GM21825 (cell line): ENCODE measurements around the gene STARD6.
"Not testable (repeated sequence)": the region's sequence is repeated elsewhere in the genome, so short reads cannot be mapped to it uniquely, and the experiment has no call there.

Experiments used
- ATAC-seq: cut with Tn5 transposase; IDR thresholded peaks from one replicate; pipeline ENCODE4 v1.9.1; 2021; ENCODE audit warnings: mild to moderate bottlenecking, moderate library complexity; ENCODE audit not compliant: unreplicated experiment

Gene STARD6

DNA sequence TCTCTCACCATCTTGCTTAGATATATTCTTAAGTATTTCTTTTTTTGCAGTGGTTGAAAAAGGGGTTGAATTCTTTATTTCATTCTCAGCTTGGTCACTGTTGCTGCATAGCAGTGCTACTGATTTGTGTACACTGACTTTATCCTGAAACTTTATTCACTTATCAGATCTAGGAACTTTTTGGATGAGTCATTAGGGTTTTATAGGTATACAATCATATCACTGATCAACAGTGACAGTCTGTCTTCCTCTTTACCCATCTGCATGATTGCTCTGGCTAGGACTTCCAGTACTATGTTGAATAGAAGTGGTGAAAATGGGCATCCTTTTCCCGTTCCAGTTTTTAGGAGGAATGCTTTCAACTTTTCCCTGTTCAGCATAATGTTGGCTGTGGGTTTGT lies 6.5 kb downstream of the STARD6 start:
- no peak for ATAC-seq

GRCh38 chr18:54338230-54338629 lies 19.4 kb downstream of the STARD6 start:
- no peak for ATAC-seq

- no peak for ATAC-seq
Measured at GRCh38 chr18:54335638-54336173, 22.0 kb downstream of the STARD6 start.

DNA sequence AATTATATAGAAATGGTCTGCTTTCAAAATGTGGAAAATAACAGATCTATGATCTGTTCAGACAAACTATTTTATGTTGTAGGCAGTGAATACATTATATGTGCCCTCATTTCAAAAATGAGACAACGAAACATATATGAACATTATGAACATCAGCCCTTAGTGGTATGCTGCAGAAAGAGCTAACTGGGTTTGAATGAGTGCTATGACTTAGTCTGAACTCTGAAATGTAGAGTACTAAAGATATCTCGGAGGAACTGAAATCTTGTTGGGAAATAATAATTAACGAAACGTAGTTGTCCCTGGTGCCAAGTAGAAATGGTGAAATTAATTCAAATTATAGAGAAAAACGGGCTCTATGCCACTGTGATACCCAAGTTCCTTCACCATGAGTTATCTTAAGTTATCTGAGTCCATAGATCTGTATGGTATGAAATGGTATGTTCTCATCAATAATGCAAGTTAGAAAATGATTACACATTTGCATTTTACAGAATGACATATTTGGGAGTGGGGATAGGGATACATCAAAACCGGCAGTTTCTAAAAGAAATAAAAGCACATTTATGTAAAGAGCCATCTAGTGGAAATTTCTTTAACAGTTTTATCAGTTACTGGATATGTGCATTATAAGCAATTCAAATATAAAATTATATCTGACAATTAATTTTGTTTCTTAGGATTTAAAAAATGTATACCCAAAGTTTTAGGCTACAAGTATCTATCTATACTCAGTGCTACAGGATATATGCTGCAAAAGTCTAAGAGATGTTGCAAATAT lies 26.7 kb downstream of the STARD6 start:
- ATAC-seq, result no peak

DNA sequence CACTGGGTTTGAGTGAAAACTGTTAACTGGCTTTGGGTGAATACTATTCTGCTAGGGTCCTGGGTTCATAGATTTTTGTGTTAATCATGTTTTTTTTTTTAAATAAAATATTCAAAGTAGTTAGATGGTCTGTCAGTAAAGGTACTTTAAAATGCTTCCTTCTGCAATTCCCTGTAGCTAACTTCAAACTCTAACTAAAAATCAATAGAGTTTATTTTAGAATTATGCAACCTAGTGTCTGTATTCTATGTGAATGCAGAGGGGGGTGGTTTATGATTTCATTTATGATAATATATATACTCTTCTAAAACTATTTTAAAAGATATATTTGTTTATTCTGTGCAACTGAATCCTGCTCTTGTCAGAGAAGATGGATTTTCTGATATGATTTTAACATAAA lies 27.9 kb downstream of the STARD6 start:
- no peak for ATAC-seq

DNA sequence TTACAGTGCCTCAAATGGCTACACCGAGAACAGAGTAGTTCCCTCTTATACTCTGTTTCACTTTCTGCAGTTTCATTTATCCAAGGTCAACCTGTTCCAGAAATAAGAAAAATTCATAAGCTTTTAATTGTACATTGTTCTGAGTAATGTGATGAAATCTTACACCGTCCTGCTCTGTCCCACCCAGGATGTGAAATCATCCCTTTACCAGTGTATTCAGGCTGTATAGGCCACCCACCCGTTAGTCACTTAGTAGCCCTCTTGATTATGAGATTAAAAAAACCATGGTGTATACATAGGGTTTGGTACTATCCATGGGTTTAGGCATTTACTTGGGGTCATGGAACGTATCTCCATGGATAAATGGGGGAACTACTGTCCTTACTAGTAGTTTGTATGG lies 29.8 kb downstream of the STARD6 start:
- ATAC-seq, result no peak

GRCh38 chr18:54323970-54324369 lies 33.7 kb downstream of the STARD6 start:
- ATAC-seq, result no peak

- ATAC-seq, result no peak
Measured at GRCh38 chr18:54323561-54323960, 34.1 kb downstream of the STARD6 start.

DNA sequence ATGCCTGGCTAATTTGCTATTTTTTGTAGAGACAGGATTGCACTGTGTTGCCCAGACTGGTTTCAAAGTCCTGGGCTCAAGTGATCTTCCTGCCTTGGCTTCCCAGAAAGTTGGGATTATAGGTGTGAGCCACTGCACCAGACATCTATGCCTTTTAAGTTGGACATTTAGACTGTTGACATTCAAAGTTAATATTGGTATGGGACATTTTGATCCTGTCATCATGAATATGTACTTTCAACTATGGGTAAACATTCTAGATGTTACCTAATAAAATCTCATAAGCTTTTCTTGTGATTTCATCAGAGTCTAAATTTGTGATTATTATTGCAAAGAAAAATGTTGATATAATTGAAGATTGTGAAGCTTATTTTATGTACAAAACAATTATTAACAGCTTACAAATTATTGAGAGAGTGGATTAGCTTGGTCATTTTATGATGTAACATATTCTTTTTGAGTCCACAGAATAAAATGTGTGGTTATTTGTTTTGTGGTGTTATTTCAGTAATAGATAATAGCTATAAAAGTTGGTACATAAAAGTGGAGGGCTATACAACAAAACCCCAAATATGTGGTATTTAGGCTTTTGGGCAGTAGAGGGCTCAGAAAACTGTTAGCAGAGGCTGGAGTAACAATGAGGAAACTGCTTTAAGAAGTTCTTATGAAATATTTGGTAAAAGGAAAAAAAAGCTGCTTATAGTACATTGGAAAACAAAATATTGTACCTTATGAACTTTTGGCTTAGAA lies 41.4 kb downstream of the STARD6 start:
- ATAC-seq, result no peak

GRCh38 chr18:54309564-54309963 lies 48.1 kb downstream of the STARD6 start:
- ATAC-seq, result not testable (repeated sequence)

DNA sequence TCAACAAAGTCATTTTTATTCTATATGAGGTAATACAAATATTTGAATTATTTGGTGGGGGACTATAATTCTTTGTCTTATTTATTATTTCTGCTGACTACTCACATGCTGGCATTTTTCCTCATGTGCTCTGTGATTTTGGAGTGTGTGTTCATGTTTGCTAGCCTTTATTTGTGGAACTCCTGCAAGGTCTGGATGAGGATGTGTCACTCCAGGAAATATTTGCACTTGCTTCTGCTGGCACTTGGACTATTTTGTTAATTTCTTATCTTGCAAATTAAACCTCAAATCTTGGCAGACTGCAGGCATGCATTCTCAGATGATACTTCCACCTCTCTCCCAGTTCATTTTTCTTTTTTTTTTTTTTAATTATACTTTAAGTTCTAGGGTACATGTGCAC lies 54.2 kb downstream of the STARD6 start:
- no peak for ATAC-seq

GRCh38 chr18:54298991-54299390 lies 58.7 kb downstream of the STARD6 start:
- not testable (repeated sequence) for ATAC-seq

DNA sequence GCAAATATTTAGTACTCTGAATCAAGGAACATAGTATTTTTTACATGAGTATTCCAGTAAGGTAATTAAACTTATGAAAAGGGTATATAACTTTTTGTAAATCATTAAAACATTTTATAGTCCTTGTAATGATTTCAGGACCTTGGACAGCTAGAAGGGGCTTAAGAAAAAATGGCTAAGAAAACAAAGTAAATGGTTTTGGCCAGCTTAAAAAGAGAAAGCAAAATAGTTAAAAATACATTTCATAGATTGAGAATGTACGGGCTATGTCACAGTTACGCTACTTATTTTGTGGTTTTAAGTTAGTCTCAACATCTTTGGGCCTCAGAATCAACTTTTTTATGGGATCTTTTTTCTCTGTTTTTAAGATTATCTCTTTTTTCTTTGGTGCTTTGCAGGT lies 61.6 kb downstream of the STARD6 start:
- ATAC-seq, result no peak

- no peak for ATAC-seq
Measured at GRCh38 chr18:54294274-54294673, 63.4 kb downstream of the STARD6 start.

GRCh38 chr18:54284981-54285785 lies 72.5 kb downstream of the STARD6 start:
- peak; percentile 99 for ATAC-seq

DNA sequence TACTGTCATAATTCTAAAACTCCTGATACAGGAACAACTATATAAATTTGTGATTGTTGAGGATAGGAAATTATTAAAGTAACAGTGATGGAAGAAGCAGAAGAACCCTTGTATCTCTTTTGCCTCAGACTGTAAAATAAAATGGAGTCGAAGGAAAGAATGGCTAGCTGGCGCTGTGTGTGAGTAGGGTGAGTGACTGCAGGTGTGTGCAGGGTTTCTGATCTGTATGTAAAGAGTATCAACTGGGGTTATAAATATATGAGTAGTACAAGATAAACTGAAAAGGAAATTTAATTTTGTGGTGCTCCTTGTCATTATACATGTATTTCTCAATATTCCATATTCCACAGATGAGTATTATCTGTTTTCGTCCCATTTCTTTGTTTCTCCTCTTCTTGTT lies 73.1 kb downstream of the STARD6 start:
- ATAC-seq, result peak; percentile 27

DNA sequence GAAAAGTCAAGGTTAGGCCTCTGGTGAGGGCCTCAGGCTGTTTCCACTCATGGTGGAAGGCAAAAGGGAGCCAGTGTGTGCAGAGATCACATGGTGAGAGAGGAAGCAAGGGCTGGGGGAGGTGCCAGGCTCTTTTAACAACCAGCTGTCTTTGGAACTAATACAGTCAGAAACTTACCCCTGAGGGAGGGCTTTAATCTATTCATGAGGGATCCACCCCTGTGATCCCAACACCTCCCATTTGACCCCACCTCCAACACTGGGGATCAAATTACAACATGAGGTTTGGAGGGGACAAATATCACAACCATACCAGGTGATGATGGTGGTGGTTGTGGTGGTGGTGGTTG lies 77.5 kb downstream of the STARD6 start:
- ATAC-seq, result no peak

- ATAC-seq, result no peak
Measured at GRCh38 chr18:54279477-54280219, 78.0 kb downstream of the STARD6 start.

DNA sequence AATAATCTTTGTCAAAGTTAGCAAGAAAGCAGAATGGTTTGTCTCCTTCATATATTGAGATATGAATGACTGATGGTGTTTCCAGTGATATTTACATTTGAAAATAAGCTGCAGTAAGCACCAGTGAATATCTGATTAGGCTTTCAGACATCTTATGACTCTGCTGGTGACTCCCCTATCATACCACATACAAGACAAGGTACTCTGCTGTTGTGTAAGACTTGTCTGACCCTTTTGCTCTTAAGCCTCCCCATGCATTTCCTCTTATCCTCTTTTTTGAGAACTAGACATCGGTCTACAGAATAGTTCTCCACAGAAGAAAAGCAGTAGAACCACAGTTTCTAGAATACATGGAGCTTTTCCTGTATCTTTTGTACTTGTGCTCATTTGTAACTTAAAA lies 79.0 kb downstream of the STARD6 start:
- no peak for ATAC-seq

DNA sequence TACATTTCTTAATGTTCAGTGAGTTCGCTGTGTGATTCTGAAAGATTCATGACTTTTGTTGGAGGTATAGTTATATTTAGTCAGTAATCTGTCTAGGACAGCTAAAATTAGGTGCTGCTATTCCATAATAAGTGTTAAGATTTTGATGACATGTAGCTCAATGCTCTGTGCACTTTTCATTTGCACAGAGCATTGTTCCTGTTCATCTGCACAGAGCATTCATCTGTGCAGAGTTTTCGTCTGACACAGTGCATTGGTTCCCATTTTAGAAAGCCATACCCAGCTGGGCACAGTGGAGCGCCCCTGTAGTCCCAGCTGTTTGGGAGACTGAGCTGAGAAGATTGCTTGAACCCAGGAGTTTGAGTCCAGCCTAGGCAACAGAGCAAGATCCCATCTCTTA lies 79.8 kb downstream of the STARD6 start:
- no peak for ATAC-seq
